DMS79 (cell line): Measurements from ENCODE around the gene RFX6.

Source experiments
- DNase-seq: peaks from one replicate; lab custom pipeline; 2025; lab: John Stamatoyannopoulos, UW

Gene RFX6

GRCh38 chr6:116973976-116974375 is 96.9 kb downstream of the RFX6 start:
- no peak for DNase-seq

- no peak for DNase-seq
These were observed 97.7 kb downstream of the RFX6 start for GRCh38 chr6:116974526-116975316.

GRCh38 chr6:116975600-116975999 is 98.6 kb downstream of the RFX6 start:
- no peak for DNase-seq

GRCh38 chr6:116979560-116979959 is 102.5 kb downstream of the RFX6 start:
- no peak for DNase-seq
